Peyer's patch (tissue), 4 donors: ENCODE measurements around the gene ADGRB3. TPM values are rescaled to one million over a fixed set of nuclear protein-coding genes. Genes with fewer than 3 reads are reported as not detected.
"Not testable (repeated sequence)": the region's sequence is repeated elsewhere in the genome, so short reads cannot be mapped to it uniquely, and the experiment has no call there.

Experiments used
- DNase-seq, 3 donors: peaks; one replicate each; pipeline ENCODE4 v3.0.0-alpha.2; 2017 to 2019
- H3K27ac ChIP-seq, 4 donors: fragments of 200-600 bp; sonication (generic); one replicate each; pipeline ENCODE4 v1.5.1; 2016 to 2019
- H3K27me3 ChIP-seq, 2 donors: fragments of 200-600 bp; sonication (generic); one replicate each; pipeline ENCODE4 v1.5.1; 2019
- H3K36me3 ChIP-seq, 3 donors: fragments of 200-600 bp; sonication (generic); one replicate each; pipeline ENCODE4 v1.5.1; 2016 to 2019
- H3K4me1 ChIP-seq, 4 donors: fragments of 200-600 bp; sonication (generic); one replicate each; pipeline ENCODE4 v1.5.1; 2016 to 2019
- H3K4me3 ChIP-seq, 4 donors: fragments of 200-600 bp; sonication (generic); 1 replicate in 3 of 4; 2 replicates in 1 of 4; pipeline ENCODE4 v1.5.1; 2016 to 2019; ENCODE audit warnings: mild to moderate bottlenecking in 1 of 4
- H3K9me3 ChIP-seq, 4 donors: fragments of 200-600 bp; sonication (generic); one replicate each; pipeline ENCODE4 v1.5.1; 2016 to 2019; ENCODE audit warnings: mild to moderate bottlenecking in 1 of 4
- POLR2A ChIP-seq, 2 donors: fragments of 450-650 bp; IDR thresholded peaks; one replicate each; pipeline ENCODE4 v1.5.1; 2017; ENCODE audit warnings: antibody characterized with exemption in 2 of 2, mild to moderate bottlenecking in 2 of 2, moderate library complexity in 2 of 2
- total RNA-seq, 4 donors: library from RNA; depleted of rRNA; stranded (reverse); fragments of >200 nt; gene quantifications; one replicate each; pipeline ENCODE4 v1.1.0, GENCODE V29; 2016
- TF ChIP-seq, protein P1 (sequence below), 6 experiments: fragments of 450-650 bp in 4 of 6; fragments of 200-600 bp in 2 of 6; sonication (generic) in 1 of 6; IDR thresholded peaks; one replicate each; pipeline ENCODE4 v1.5.1; 2017 to 2019; ENCODE audit warnings: antibody characterized with exemption in 6 of 6, mild to moderate bottlenecking in 3 of 6, moderate library complexity in 1 of 6

The ADGRB3 gene
- total RNA-seq, 4 donors from 2014 or later = 1.2 to 9.9 (median 2.5) TPM

DNA sequence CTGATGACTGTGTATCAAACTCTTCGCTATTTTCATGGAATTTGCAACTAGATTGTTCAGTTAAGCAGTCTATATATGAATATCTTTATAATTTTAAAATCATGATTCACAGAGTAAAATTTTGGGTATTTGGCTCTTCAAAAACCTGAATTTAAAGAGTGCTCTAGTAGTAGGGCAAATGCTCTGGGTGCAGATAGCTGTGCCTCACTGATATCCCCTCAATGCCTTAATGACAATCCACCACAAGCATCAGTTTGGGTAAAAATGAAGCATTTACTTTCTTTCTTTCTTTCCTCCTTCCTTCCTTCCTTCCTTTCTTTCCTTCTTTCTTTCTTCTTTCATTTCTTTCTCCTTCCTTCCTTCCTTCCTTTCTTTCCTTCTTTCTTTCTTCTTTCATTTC is 239.7 kb downstream of the ADGRB3 start:
- no peaks in the 10 kb centered on the region for H3K9me3 ChIP-seq
- no peaks in the 10 kb centered on the region for H3K36me3 ChIP-seq
- H3K4me3 ChIP-seq = no peak overlapping the region

DNA sequence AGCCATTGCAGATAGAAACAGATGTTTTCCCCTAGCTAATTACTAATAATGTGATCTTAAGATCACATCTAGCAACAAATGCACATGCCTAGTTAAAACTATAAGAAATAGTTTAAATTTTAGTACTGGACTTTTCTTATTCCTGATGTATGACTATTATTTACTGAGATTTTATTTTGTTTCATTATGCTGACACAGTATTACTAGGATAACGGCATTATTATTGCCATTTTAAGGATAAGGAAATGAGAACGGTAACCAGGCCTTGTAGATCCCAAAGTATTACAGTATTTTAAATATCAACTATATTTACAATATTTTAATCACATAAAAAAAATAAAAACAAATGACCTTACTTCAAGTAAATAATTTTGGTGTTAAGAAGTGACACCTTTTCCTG is 240.3 kb downstream of the ADGRB3 start:
- Histone ChIP-seq H3K36me3 (no peaks in the 10 kb centered on the region), H3K27me3 (no peaks in the 10 kb centered on the region), H3K9me3 (no peaks in the 10 kb centered on the region), H3K4me1 (no peaks in the 10 kb centered on the region), H3K4me3 (no peak overlapping the region), H3K27ac (no peak overlapping the region)
- TF ChIP-seq, protein P1, sequence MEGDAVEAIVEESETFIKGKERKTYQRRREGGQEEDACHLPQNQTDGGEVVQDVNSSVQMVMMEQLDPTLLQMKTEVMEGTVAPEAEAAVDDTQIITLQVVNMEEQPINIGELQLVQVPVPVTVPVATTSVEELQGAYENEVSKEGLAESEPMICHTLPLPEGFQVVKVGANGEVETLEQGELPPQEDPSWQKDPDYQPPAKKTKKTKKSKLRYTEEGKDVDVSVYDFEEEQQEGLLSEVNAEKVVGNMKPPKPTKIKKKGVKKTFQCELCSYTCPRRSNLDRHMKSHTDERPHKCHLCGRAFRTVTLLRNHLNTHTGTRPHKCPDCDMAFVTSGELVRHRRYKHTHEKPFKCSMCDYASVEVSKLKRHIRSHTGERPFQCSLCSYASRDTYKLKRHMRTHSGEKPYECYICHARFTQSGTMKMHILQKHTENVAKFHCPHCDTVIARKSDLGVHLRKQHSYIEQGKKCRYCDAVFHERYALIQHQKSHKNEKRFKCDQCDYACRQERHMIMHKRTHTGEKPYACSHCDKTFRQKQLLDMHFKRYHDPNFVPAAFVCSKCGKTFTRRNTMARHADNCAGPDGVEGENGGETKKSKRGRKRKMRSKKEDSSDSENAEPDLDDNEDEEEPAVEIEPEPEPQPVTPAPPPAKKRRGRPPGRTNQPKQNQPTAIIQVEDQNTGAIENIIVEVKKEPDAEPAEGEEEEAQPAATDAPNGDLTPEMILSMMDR (IDR thresholded peaks at IDR 0.05) = no peak
- no peak for TF ChIP-seq POLR2A (IDR thresholded peaks at IDR 0.05)
- DNase-seq = no peak

More for the DNA sequence above, 239.7 kb downstream of the ADGRB3 start:
- H3K27me3 ChIP-seq = no peaks in the 10 kb centered on the region
- H3K27ac ChIP-seq = no peak overlapping the region
- H3K4me1 ChIP-seq = no peaks in the 10 kb centered on the region
- TF ChIP-seq, protein P1 (IDR thresholded peaks at IDR 0.05) = no peak
- TF ChIP-seq POLR2A (IDR thresholded peaks at IDR 0.05) = no peak
- DNase-seq = no peak

- no peak overlapping the region for H3K4me3 ChIP-seq
- no peaks in the 10 kb centered on the region for H3K36me3 ChIP-seq
- no peak for DNase-seq
Measured at GRCh38 chr6:68876792-68877493, 241.9 kb downstream of the ADGRB3 start.

GRCh38 chr6:68880050-68880813 is 245.2 kb downstream of the ADGRB3 start:
- Histone ChIP-seq H3K27ac (no peak overlapping the region), H3K9me3 (no peaks in the 10 kb centered on the region), H3K27me3 (no peaks in the 10 kb centered on the region), H3K4me1 (no peaks in the 10 kb centered on the region), H3K4me3 (no peak overlapping the region), H3K36me3 (no peaks in the 10 kb centered on the region)
- no peak for DNase-seq
- TF ChIP-seq POLR2A (IDR thresholded peaks at IDR 0.05) = no peak
- TF ChIP-seq, protein P1 (IDR thresholded peaks at IDR 0.05) = no peak

More at GRCh38 chr6:68876792-68877493, 241.9 kb downstream of the ADGRB3 start:
- Histone ChIP-seq H3K27me3 (no peaks in the 10 kb centered on the region), H3K9me3 (no peaks in the 10 kb centered on the region), H3K27ac (no peak overlapping the region), H3K4me1 (no peaks in the 10 kb centered on the region)
- TF ChIP-seq POLR2A (IDR thresholded peaks at IDR 0.05) = no peak
- TF ChIP-seq, protein P1 (IDR thresholded peaks at IDR 0.05) = peak in 1 of 6 experiments; percentile 13

DNA sequence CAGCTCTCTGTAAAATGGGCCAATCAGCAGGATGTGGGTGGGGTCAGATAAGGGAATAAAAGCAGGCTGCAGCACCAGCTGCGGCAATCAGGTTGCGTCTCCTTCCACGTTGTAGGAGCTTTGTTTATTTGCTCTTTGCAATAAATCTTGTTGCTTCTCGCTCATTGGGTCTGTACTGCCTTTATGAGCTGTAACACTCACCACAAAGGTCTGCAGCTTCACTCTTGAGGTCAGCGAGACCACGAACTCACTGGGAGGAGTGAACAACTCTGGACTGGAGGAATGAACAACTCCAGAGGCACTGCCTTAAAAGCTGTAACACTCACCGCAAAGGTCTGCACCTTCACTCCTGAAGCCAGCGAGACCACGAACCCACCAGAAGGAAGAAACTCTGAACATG is 248.2 kb downstream of the ADGRB3 start:
- not testable (repeated sequence) for H3K27ac ChIP-seq, H3K9me3 ChIP-seq, H3K4me1 ChIP-seq, H3K36me3 ChIP-seq, DNase-seq, H3K27me3 ChIP-seq, H3K4me3 ChIP-seq

DNA sequence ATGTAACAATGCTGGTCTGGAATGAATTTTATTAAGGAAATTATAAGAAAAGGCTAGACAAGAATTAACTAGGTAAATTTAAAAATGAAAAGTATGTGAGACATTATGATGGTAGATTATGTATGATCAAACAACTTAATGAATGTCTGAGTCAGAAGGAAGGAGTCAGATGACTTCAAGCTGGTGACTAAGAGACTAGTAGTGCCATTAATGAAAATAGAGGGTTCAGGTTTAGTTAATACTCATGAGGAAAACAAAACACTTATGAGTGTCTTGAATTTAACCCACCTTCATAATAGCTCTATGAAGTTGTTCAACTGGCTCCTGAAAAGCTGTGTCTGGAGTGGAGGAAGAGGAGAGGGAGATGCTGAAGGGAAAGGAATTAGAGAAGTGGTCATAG is 256.3 kb downstream of the ADGRB3 start:
- no peak for DNase-seq
- Histone ChIP-seq H3K27ac (no peak overlapping the region), H3K4me3 (no peak overlapping the region), H3K9me3 (no peaks in the 10 kb centered on the region), H3K4me1 (no peaks in the 10 kb centered on the region), H3K27me3 (no peaks in the 10 kb centered on the region), H3K36me3 (no peaks in the 10 kb centered on the region)
- TF ChIP-seq, protein P1 (IDR thresholded peaks at IDR 0.05) = no peak
- TF ChIP-seq POLR2A (IDR thresholded peaks at IDR 0.05) = no peak
